ENCODE data around the gene CFDP1.

CFDP1 gene

GRCh38 chr16:75432828-75433731 is at the start of gene CFDP1:
TSS of gene CFDP1 (minus strand) at chr16:75433503. CDS start at chr16:75433352, 151 bp downstream.
- TF ChIP-seq MAX (IDR thresholded peaks at IDR 0.05), result peak; percentile 99
- no peak for TF ChIP-seq TCF12 (IDR thresholded peaks at IDR 0.05; ENCODE audit: low read depth)
- TF ChIP-seq EGR1 (IDR thresholded peaks at IDR 0.05), result no peak; the same call in 1 of the 2 replicates
- TF ChIP-seq ZBTB7A (IDR thresholded peaks at IDR 0.05; ENCODE audit: low read depth), result peak; percentile 58
- peak; percentile 47; the same call in 1 of the 2 replicates for TF ChIP-seq YY1 (IDR thresholded peaks at IDR 0.05; ENCODE audit: low read depth)
- no peak for TF ChIP-seq CEBPB (IDR thresholded peaks at IDR 0.05)
- peak; percentile 91 for TF ChIP-seq USF1 (IDR thresholded peaks at IDR 0.05)
- peak; percentile 82 for TF ChIP-seq CREB1 (IDR thresholded peaks at IDR 0.05; ENCODE audit: low read depth)
- no peak for TF ChIP-seq REST (IDR thresholded peaks at IDR 0.05; ENCODE audit: low read depth)
- no peak for TF ChIP-seq FOXM1 (IDR thresholded peaks at IDR 0.05; ENCODE audit: borderline replicate concordance, low read depth)
- TF ChIP-seq TEAD4 (IDR thresholded peaks at IDR 0.05), result peak; percentile 28
- peak; percentile 12; the same call in 1 of the 2 replicates for TF ChIP-seq NFIC (IDR thresholded peaks at IDR 0.05)
- TF ChIP-seq EP300 (IDR thresholded peaks at IDR 0.05; ENCODE audit: borderline replicate concordance), result 0 out of 2 replicates have a peak, but pooled peaks have one; percentile 41
- no peak for TF ChIP-seq TAF1 (IDR thresholded peaks at IDR 0.05; ENCODE audit: low read depth)
- no peak for TF ChIP-seq RAD21 (IDR thresholded peaks at IDR 0.05; ENCODE audit: low read depth)

- TF ChIP-seq NFIC (IDR thresholded peaks at IDR 0.05), result no peak
Measured at GRCh38 chr16:75482434-75483205, 49.3 kb upstream of the CFDP1 start.

GRCh38 chr16:75481475-75481874 is 48.2 kb upstream of the CFDP1 start:
- TF ChIP-seq REST (IDR thresholded peaks at IDR 0.05; ENCODE audit: low read depth) (no peak), MAX (IDR thresholded peaks at IDR 0.05) (no peak), NFIC (IDR thresholded peaks at IDR 0.05) (0 out of 2 replicates have a peak, but pooled peaks have one; percentile 8)

- TF ChIP-seq USF1 (IDR thresholded peaks at IDR 0.05) (no peak), YY1 (IDR thresholded peaks at IDR 0.05; ENCODE audit: low read depth) (no peak), TAF1 (IDR thresholded peaks at IDR 0.05; ENCODE audit: low read depth) (no peak), FOXM1 (IDR thresholded peaks at IDR 0.05; ENCODE audit: borderline replicate concordance, low read depth) (no peak), CEBPB (IDR thresholded peaks at IDR 0.05) (no peak), TCF12 (IDR thresholded peaks at IDR 0.05; ENCODE audit: low read depth) (no peak), TEAD4 (IDR thresholded peaks at IDR 0.05) (no peak), RAD21 (IDR thresholded peaks at IDR 0.05; ENCODE audit: low read depth) (no peak), EP300 (IDR thresholded peaks at IDR 0.05; ENCODE audit: borderline replicate concordance) (no peak), EGR1 (IDR thresholded peaks at IDR 0.05) (no peak), NFIC (IDR thresholded peaks at IDR 0.05) (no peak), CREB1 (IDR thresholded peaks at IDR 0.05; ENCODE audit: low read depth) (no peak), REST (IDR thresholded peaks at IDR 0.05; ENCODE audit: low read depth) (no peak), ZBTB7A (IDR thresholded peaks at IDR 0.05; ENCODE audit: low read depth) (no peak)
Measured at GRCh38 chr16:75479421-75479990, 46.2 kb upstream of the CFDP1 start.
